Upper lobe of left lung (tissue), 6 donors: Measurements from ENCODE around the gene IFITM10. TPM values are rescaled to one million over a fixed set of nuclear protein-coding genes. Genes with fewer than 3 reads are reported as not detected.

Experiments
- ATAC-seq, 2 donors: fragments of 200-7000 bp; cut with Tn5 transposase; one replicate each; pipeline ENCODE4 v1.9.1; 2022; ENCODE audit warnings: mild to moderate bottlenecking in 2 of 2, moderate library complexity in 2 of 2; ENCODE audit not compliant: low FRiP score in 2 of 2
- DNase-seq, 2 donors: peaks; one replicate each; pipeline ENCODE4 v3.0.0-alpha.2; 2019 to 2020
- H3K27ac ChIP-seq, 4 donors: fragments of 200-600 bp; sonication (generic); one replicate each; pipeline ENCODE4 v1.5.1; 2016 to 2019
- H3K27me3 ChIP-seq, 4 donors: fragments of 200-600 bp; sonication (generic); one replicate each; pipeline ENCODE4 v1.5.1; 2017 to 2019
- H3K36me3 ChIP-seq, 4 donors: fragments of 200-600 bp; sonication (generic); one replicate each; pipeline ENCODE4 v1.5.1; 2016 to 2019
- H3K4me1 ChIP-seq, 4 donors: fragments of 200-600 bp; sonication (generic); one replicate each; pipeline ENCODE4 v1.5.1; 2018 to 2019
- H3K4me3 ChIP-seq, 4 donors: fragments of 200-600 bp; sonication (generic); one replicate each; pipeline ENCODE4 v1.5.1; 2017 to 2019; ENCODE audit warnings: mild to moderate bottlenecking in 2 of 4, moderate library complexity in 1 of 4
- H3K9me3 ChIP-seq, 4 donors: fragments of 200-600 bp; sonication (generic); one replicate each; pipeline ENCODE4 v1.5.1; 2018 to 2019
- CTCF ChIP-seq, 6 experiments: fragments of 450-650 bp in 4 of 6; fragments of 200-600 bp in 2 of 6; sonication (generic) in 2 of 6; IDR thresholded peaks; one replicate each; pipeline ENCODE4 v1.5.1; 2016 to 2019; ENCODE audit warnings: antibody characterized with exemption in 6 of 6
- EP300 ChIP-seq, 4 donors: sonication (generic); formaldehyde crosslinking; IDR thresholded peaks; one replicate each; pipeline ENCODE4 v1.5.1; 2017; ENCODE audit warnings: antibody characterized with exemption in 4 of 4, control low read depth in 2 of 4
- POLR2A ChIP-seq, 4 donors: fragments of 450-650 bp; IDR thresholded peaks; one replicate each; pipeline ENCODE4 v1.5.1; 2016 to 2017; ENCODE audit warnings: antibody characterized with exemption in 4 of 4, mild to moderate bottlenecking in 2 of 4
- POLR2AphosphoS5 ChIP-seq, 2 donors: sonication (generic); formaldehyde crosslinking; IDR thresholded peaks; one replicate each; pipeline ENCODE4 v1.5.1; 2017; ENCODE audit warnings: antibody characterized with exemption in 2 of 2
- WGBS, 2 donors: methylation state at CpG; one replicate each; pipeline ENCODE4 v1.1.5; 2017 to 2018; 5-methylcytosine and 5-hydroxymethylcytosine counted together
- total RNA-seq, 6 donors: library from RNA; depleted of rRNA in 4 of 6; stranded (reverse); fragments of >200 nt in 4 of 6; gene quantifications; one replicate each; pipeline versions ENCODE4 v1.1.0 to v1.2.1, GENCODE V29; 2016 to 2021
- donor health status: DM: no; HTN: no; CAD: no; lungs with moderate emphysema.
- donor health status: DM: no; HTN: yes; CAD: no; lungs with severe emphysema.

IFITM10 gene
- total RNA-seq, 6 donors from 2014 or later = 8.7 to 28.3 (median 14.2) TPM

DNA sequence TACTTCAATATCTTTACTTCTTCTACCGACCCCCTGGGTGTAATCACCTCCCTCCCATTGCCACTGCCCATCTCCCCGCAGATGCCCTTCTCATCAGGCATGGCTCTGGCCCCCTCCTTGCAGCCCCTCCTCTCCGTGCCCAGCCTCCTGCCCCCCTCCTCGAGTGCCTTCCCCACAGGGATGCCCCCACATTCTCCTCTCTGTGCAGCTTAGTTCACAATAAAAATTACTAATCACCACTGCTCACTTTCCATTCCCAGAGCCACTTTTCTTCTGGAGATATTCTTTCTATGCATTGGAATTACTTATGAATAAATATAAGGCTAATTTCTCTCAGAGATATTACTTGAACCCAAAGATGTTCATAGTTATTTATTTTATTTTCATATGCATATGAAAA lies 22.1 kb downstream of the IFITM10 start:
- 56 to 70% methylated on average over 4 of the region's 4 CpGs for WGBS, 2 donors
- H3K27me3 ChIP-seq = peaks cover 0 to 5% (median under 1%) of the 10 kb centered on the region in 4 donors
- no peak overlapping the region for H3K4me3 ChIP-seq
- H3K27ac ChIP-seq = no peak overlapping the region
- no peaks in the 10 kb centered on the region for H3K9me3 ChIP-seq
- no peaks in the 10 kb centered on the region for H3K36me3 ChIP-seq
- no peak for ATAC-seq
- TF ChIP-seq EP300 (IDR thresholded peaks at IDR 0.05) = no peak
- TF ChIP-seq POLR2A (IDR thresholded peaks at IDR 0.05) = no peak
- TF ChIP-seq CTCF (IDR thresholded peaks at IDR 0.05) = no peak
- no peak for TF ChIP-seq POLR2AphosphoS5 (IDR thresholded peaks at IDR 0.05)
- H3K4me1 ChIP-seq = no peaks in the 10 kb centered on the region
- no peak for DNase-seq

DNA sequence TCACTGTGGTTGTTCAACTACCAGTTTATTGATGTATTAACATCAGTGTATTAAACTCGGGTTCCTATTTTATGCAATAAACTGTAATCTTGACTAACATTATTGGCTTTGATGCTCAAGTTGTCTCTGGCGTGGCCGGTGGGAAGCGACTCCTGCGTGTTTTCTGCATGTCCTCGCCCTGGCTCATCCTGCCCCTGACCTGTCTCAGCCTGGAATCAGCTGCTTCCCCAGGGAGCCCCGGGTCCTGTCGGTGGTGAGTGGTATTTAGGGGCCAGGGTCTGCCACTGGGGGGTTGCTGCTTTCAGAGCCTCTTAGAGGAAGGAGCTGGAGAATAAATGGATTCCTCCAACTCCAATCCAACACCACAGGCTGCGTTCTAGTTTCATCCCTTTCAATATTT lies 22.5 kb downstream of the IFITM10 start:
- DNase-seq = no peak
- TF ChIP-seq POLR2AphosphoS5 (IDR thresholded peaks at IDR 0.05) (no peak), CTCF (IDR thresholded peaks at IDR 0.05) (no peak), EP300 (IDR thresholded peaks at IDR 0.05) (no peak), POLR2A (IDR thresholded peaks at IDR 0.05) (no peak)
- H3K27me3 ChIP-seq = peaks cover 0 to 5% (median under 1%) of the 10 kb centered on the region in 4 donors

GRCh38 chr11:1727096-1727690 lies 23.2 kb downstream of the IFITM10 start:
- no peaks in the 10 kb centered on the region for H3K4me1 ChIP-seq

More for the DNA sequence above, 22.5 kb downstream of the IFITM10 start:
- H3K4me3 ChIP-seq = no peak overlapping the region
- H3K36me3 ChIP-seq = no peaks in the 10 kb centered on the region
- 75 to 86% methylated on average over 9 of the region's 9 CpGs for WGBS, 2 donors
- H3K4me1 ChIP-seq = no peaks in the 10 kb centered on the region
- no peak overlapping the region for H3K27ac ChIP-seq
- no peaks in the 10 kb centered on the region for H3K9me3 ChIP-seq
- no peak for ATAC-seq

GRCh38 chr11:1719781-1720180 lies 30.6 kb downstream of the IFITM10 start:
- DNase-seq = no peak
- 75 to 76% methylated on average over 8 of the region's 8 CpGs for WGBS, 2 donors
- H3K36me3 ChIP-seq = no peaks in the 10 kb centered on the region
- no peak overlapping the region for H3K27ac ChIP-seq
- ATAC-seq = no peak
- H3K27me3 ChIP-seq = no peaks in the 10 kb centered on the region
- H3K4me3 ChIP-seq = no peak overlapping the region
- no peak for TF ChIP-seq EP300 (IDR thresholded peaks at IDR 0.05)
- TF ChIP-seq POLR2AphosphoS5 (IDR thresholded peaks at IDR 0.05) = no peak
- no peak for TF ChIP-seq CTCF (IDR thresholded peaks at IDR 0.05)
- no peak for TF ChIP-seq POLR2A (IDR thresholded peaks at IDR 0.05)
- H3K4me1 ChIP-seq = no peaks in the 10 kb centered on the region
- H3K9me3 ChIP-seq = no peaks in the 10 kb centered on the region

More at GRCh38 chr11:1727096-1727690, 23.2 kb downstream of the IFITM10 start:
- Histone ChIP-seq H3K9me3 (no peaks in the 10 kb centered on the region), H3K27me3 (peaks cover 0 to 2% (median under 1%) of the 10 kb centered on the region in 4 donors), H3K36me3 (no peaks in the 10 kb centered on the region), H3K4me3 (no peak overlapping the region), H3K27ac (no peak overlapping the region)
- TF ChIP-seq EP300 (IDR thresholded peaks at IDR 0.05) = no peak
- no peak for TF ChIP-seq POLR2AphosphoS5 (IDR thresholded peaks at IDR 0.05)
- no peak for TF ChIP-seq CTCF (IDR thresholded peaks at IDR 0.05)
- TF ChIP-seq POLR2A (IDR thresholded peaks at IDR 0.05) = no peak
- 64 to 66% methylated on average over 11 of the region's 11 CpGs for WGBS, 2 donors
- no peak for DNase-seq
- no peak for ATAC-seq

GRCh38 chr11:1718326-1718725 lies 32.1 kb downstream of the IFITM10 start:
- H3K4me1 ChIP-seq = no peaks in the 10 kb centered on the region
- no peak overlapping the region for H3K27ac ChIP-seq
- no peaks in the 10 kb centered on the region for H3K36me3 ChIP-seq
- DNase-seq (no peak), ATAC-seq (no peak)
- TF ChIP-seq POLR2AphosphoS5 (IDR thresholded peaks at IDR 0.05) (no peak), POLR2A (IDR thresholded peaks at IDR 0.05) (no peak), CTCF (IDR thresholded peaks at IDR 0.05) (no peak), EP300 (IDR thresholded peaks at IDR 0.05) (no peak)
- WGBS, 2 donors = 91 to 98% methylated on average over 15 of the region's 15 CpGs
- H3K27me3 ChIP-seq = no peaks in the 10 kb centered on the region
- no peaks in the 10 kb centered on the region for H3K9me3 ChIP-seq
- H3K4me3 ChIP-seq = no peak overlapping the region
